IMR-90 (cell line): ENCODE data around the gene SH2B2.

Experiments used
- MAZ ChIP-seq: IDR thresholded peaks from 2 replicates; pipeline ENCODE4 v1.6.1; 2012; ENCODE audit warnings: low read depth, mild to moderate bottlenecking, low read length, improper control_type of control experiment, moderate library complexity, borderline replicate concordance
- MXI1 ChIP-seq: IDR thresholded peaks from 2 replicates; pipeline ENCODE4 v1.6.1; 2012; ENCODE audit warnings: low read depth, mild to moderate bottlenecking, low read length, moderate library complexity, borderline replicate concordance
- POLR2A ChIP-seq: IDR thresholded peaks from 2 replicates; pipeline ENCODE4 v1.6.1; 2012; ENCODE audit warnings: mild to moderate bottlenecking, low read depth, low read length
- RCOR1 ChIP-seq: IDR thresholded peaks from 2 replicates; pipeline ENCODE4 v1.6.1; 2012; ENCODE audit warnings: mild to moderate bottlenecking, low read length, improper control_type of control experiment; ENCODE audit not compliant: insufficient replicate concordance
- SMC3 ChIP-seq: fragments of 150-350 bp; IDR thresholded peaks from 2 replicates; pipeline ENCODE4 v1.6.1; 2016; ENCODE audit warnings: low read depth, mild to moderate bottlenecking, antibody characterized with exemption, low read length, moderate library complexity
- USF2 ChIP-seq: fragments of 150-350 bp; IDR thresholded peaks from 2 replicates; pipeline ENCODE4 v1.6.1; 2017; ENCODE audit warnings: mild to moderate bottlenecking, antibody characterized with exemption, low read length, low read depth
- TF ChIP-seq, protein P1 (sequence below): conservative IDR thresholded peaks from 2 replicates; pipeline ENCODE4 v1.5.1; 2012; ENCODE audit warnings: mild to moderate bottlenecking, low read depth, low read length, improper control_type of control experiment

DNA sequence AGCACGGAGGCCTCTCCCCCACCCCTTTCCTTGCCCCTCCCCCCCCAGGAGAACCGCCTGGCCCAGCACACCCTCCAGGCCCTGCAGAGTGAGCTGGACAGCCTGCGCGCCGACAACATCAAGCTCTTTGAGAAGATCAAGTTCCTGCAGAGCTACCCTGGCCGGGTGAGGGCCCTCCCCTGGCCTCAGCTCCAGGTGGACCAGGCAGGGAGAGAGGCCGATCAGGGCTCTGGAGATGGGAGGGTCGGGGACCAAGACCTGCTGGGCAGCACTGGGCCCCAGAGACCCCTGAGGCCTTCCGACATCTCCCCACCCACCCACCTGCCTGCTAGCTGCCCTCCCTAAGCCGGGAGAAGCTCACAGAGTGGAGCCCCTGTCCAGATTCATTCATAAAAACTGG, 8.8 kb upstream of the SH2B2 start:
- TF ChIP-seq POLR2A = no peak
- no peak for TF ChIP-seq USF2
- TF ChIP-seq, protein P1, sequence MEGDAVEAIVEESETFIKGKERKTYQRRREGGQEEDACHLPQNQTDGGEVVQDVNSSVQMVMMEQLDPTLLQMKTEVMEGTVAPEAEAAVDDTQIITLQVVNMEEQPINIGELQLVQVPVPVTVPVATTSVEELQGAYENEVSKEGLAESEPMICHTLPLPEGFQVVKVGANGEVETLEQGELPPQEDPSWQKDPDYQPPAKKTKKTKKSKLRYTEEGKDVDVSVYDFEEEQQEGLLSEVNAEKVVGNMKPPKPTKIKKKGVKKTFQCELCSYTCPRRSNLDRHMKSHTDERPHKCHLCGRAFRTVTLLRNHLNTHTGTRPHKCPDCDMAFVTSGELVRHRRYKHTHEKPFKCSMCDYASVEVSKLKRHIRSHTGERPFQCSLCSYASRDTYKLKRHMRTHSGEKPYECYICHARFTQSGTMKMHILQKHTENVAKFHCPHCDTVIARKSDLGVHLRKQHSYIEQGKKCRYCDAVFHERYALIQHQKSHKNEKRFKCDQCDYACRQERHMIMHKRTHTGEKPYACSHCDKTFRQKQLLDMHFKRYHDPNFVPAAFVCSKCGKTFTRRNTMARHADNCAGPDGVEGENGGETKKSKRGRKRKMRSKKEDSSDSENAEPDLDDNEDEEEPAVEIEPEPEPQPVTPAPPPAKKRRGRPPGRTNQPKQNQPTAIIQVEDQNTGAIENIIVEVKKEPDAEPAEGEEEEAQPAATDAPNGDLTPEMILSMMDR = no peak
- no peak for TF ChIP-seq MXI1
- TF ChIP-seq MAZ = no peak
- TF ChIP-seq SMC3 = no peak
- no peak for TF ChIP-seq RCOR1
